Measurements from ENCODE around the gene GNL2. TPM values are rescaled to one million over a fixed set of nuclear protein-coding genes. Genes with fewer than 3 reads are reported as not detected.

The GNL2 gene
- total RNA-seq, 1 experiment from 2014 or later: 121 TPM

GRCh38 chr1:37553598-37553926, 42.2 kb downstream of the GNL2 start:
- DNase-seq (ENCODE audit: low spot score): no peak
- no peaks in the 10 kb centered on the region for H3K27me3 ChIP-seq (replicated peaks; ENCODE audit: insufficient read depth, low read depth, low read length, poor library complexity)
- H3K27ac ChIP-seq (ENCODE audit: low read depth, low read length, poor library complexity, severe bottlenecking): peak overlapping the region; percentile 88
- TF ChIP-seq EZH2 (IDR thresholded peaks at IDR 0.05; ENCODE audit: borderline replicate concordance, low read depth, low read length, poor library complexity, severe bottlenecking): no peak
- TF ChIP-seq, protein P1, sequence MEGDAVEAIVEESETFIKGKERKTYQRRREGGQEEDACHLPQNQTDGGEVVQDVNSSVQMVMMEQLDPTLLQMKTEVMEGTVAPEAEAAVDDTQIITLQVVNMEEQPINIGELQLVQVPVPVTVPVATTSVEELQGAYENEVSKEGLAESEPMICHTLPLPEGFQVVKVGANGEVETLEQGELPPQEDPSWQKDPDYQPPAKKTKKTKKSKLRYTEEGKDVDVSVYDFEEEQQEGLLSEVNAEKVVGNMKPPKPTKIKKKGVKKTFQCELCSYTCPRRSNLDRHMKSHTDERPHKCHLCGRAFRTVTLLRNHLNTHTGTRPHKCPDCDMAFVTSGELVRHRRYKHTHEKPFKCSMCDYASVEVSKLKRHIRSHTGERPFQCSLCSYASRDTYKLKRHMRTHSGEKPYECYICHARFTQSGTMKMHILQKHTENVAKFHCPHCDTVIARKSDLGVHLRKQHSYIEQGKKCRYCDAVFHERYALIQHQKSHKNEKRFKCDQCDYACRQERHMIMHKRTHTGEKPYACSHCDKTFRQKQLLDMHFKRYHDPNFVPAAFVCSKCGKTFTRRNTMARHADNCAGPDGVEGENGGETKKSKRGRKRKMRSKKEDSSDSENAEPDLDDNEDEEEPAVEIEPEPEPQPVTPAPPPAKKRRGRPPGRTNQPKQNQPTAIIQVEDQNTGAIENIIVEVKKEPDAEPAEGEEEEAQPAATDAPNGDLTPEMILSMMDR (conservative IDR thresholded peaks at IDR 0.05; ENCODE audit: low read depth, low read length): no peak
- intact Hi-C loops (cut with micrococcal nuclease; ENCODE audit: unreplicated experiment): no loop called here
- no TSS peak for BruUV-seq (replicated peaks)
- H3K9me3 ChIP-seq (ENCODE audit: low read depth, low read length, poor library complexity, severe bottlenecking): peaks cover 6% of the 10 kb centered on the region
- peaks cover 9% of the 10 kb centered on the region for H3K4me1 ChIP-seq (ENCODE audit: insufficient read depth, low read length, poor library complexity, severe bottlenecking)
- ChIA-PET POLR2A (ENCODE audit: low non-redundant PET) (interaction anchor here (0.7 kb wide), 1 partner anchor 994 kb away, joined by 5 read pairs; no protein-coding TSS in a partner anchor), CTCF (no interaction called here)
- H3K4me3 ChIP-seq (ENCODE audit: low read depth, low read length, poor library complexity, severe bottlenecking): peak overlapping the region; percentile 94
- peaks cover 17% of the 10 kb centered on the region for H3K36me3 ChIP-seq (ENCODE audit: insufficient read depth, low read length, poor library complexity, severe bottlenecking)

DNA sequence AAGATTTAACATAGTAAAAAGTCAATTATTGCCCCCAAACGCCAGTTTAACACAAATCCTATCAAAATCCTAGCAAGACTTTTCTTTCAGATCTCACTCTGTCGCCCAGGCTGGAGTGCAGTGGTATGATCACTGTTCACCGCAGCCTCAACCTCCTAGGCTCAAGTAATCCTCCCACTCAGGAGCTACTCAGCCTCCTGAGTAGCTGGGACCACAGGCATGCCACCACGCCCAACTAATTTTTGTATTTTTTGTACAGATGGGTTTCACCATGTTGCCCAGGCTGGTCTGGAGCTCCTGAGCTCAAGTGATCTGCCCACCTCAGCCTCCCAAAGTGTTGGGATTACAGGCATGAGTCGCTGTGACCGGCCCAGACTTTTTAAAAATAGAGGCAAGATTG, 46.4 kb downstream of the GNL2 start:
- peaks cover under 1% of the 10 kb centered on the region for H3K9me3 ChIP-seq (ENCODE audit: low read depth, low read length, poor library complexity, severe bottlenecking)
- no peak overlapping the region for H3K27ac ChIP-seq (ENCODE audit: low read depth, low read length, poor library complexity, severe bottlenecking)
- DNase-seq (ENCODE audit: low spot score): no peak
- CTCF ChIA-PET: no interaction called here
- H3K4me3 ChIP-seq (ENCODE audit: low read depth, low read length, poor library complexity, severe bottlenecking): no peak overlapping the region
- peaks cover 32% of the 10 kb centered on the region for H3K36me3 ChIP-seq (ENCODE audit: insufficient read depth, low read length, poor library complexity, severe bottlenecking)
- intact Hi-C loops (cut with micrococcal nuclease; ENCODE audit: unreplicated experiment): no loop called here
- no peak for TF ChIP-seq EZH2 (IDR thresholded peaks at IDR 0.05; ENCODE audit: borderline replicate concordance, low read depth, low read length, poor library complexity, severe bottlenecking)
- TF ChIP-seq, protein P1 (conservative IDR thresholded peaks at IDR 0.05; ENCODE audit: low read depth, low read length): no peak
- POLR2A ChIA-PET (ENCODE audit: low non-redundant PET): no interaction called here
- no peaks in the 10 kb centered on the region for H3K27me3 ChIP-seq (replicated peaks; ENCODE audit: insufficient read depth, low read depth, low read length, poor library complexity)
- BruUV-seq (replicated peaks): no TSS peak
- peaks cover 9% of the 10 kb centered on the region for H3K4me1 ChIP-seq (ENCODE audit: insufficient read depth, low read length, poor library complexity, severe bottlenecking)

- CTCF ChIA-PET: no interaction called here
- no TSS peak for BruUV-seq (replicated peaks)
- Histone ChIP-seq H3K4me3 (ENCODE audit: low read depth, low read length, poor library complexity, severe bottlenecking) (no peak overlapping the region), H3K9me3 (ENCODE audit: low read depth, low read length, poor library complexity, severe bottlenecking) (no peaks in the 10 kb centered on the region), H3K4me1 (ENCODE audit: insufficient read depth, low read length, poor library complexity, severe bottlenecking) (no peaks in the 10 kb centered on the region), H3K27me3 (replicated peaks; ENCODE audit: insufficient read depth, low read depth, low read length, poor library complexity) (no peaks in the 10 kb centered on the region), H3K36me3 (ENCODE audit: insufficient read depth, low read length, poor library complexity, severe bottlenecking) (peaks cover 38% of the 10 kb centered on the region), H3K27ac (ENCODE audit: low read depth, low read length, poor library complexity, severe bottlenecking) (no peak overlapping the region)
- TF ChIP-seq EZH2 (IDR thresholded peaks at IDR 0.05; ENCODE audit: borderline replicate concordance, low read depth, low read length, poor library complexity, severe bottlenecking): no peak
- TF ChIP-seq, protein P1 (conservative IDR thresholded peaks at IDR 0.05; ENCODE audit: low read depth, low read length): no peak
- no peak for DNase-seq (ENCODE audit: low spot score)
- POLR2A ChIA-PET (ENCODE audit: low non-redundant PET): interaction anchor here (0.6 kb wide), 1 partner anchor 9 kb away, joined by 3 read pairs; no protein-coding TSS in a partner anchor
- intact Hi-C loops (cut with micrococcal nuclease; ENCODE audit: unreplicated experiment): no loop called here
Observed at GRCh38 chr1:37545019-37545418, 50.7 kb downstream of the GNL2 start.

All from A673 (cell line).